ENCODE results near the gene MUL1.
A peak's percentile ranks its signal among the peaks of the same experiment; 100 is the strongest.
"Not testable (repeated sequence)": the region's sequence is repeated elsewhere in the genome, so short reads cannot be mapped to it uniquely, and the experiment has no call there.

MUL1 gene

DNA sequence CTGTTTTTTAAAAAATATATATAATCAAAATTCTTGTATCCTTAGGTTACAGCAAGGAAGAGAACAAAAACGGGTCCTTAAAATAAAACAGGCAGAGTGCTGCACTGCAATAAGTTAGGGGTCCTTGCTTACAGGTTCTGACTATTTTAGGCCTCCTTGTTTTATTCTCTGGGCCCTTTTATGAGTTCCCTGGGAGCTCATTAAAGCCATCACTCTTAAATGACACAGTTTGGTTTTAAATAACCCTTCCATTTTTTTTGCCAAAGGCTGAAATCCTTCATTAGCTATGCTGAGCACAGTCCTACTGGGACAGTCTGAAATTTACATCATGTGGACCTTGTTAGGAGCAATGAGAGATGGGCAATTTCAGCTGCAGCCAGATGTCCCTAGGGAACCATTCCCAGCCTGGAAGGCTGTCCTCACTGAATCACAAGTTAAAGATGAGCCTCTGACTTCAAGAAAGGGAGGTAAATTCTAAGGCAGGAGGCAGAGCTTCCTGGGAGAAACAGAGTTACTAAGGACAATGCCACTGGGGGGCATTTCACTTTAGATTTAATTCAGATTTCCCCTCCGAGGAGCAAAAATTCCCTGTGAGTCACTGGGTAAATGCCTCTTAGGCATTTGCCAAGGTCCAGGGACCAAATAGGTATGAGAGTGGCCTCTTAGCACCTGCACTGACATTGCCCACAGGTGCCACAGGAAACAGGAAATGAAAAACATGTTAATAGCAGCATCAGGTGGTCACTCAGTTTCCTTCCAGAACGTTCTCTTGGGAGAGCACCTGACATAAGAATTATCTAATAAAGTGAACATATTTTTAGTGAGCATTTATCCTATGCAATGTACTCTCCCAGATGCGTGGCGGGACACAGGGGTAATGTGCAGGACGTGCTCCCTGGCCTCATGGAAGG lies 3.8 kb upstream of the MUL1 start:
- no peak for DNase-seq (ENCODE audit: low read depth)

DNA sequence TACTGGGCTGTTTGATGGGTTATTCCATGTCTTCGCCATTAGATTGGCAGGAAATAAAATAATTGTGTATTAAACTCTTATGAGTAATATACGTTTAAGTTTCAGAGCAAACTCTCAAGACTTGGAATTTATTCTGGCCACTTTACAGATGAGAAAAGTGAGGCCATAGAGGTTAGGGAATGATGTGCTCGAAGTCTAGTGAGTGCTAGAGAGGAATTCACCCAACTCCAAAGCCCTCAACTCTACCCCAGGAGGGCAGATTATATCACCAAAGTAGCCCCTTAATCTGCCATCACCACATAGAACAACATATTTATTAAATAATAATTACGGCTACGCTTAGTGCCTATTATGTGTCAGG lies 440 bp upstream of the MUL1 start:
- no peak for DNase-seq (ENCODE audit: low read depth)

DNA sequence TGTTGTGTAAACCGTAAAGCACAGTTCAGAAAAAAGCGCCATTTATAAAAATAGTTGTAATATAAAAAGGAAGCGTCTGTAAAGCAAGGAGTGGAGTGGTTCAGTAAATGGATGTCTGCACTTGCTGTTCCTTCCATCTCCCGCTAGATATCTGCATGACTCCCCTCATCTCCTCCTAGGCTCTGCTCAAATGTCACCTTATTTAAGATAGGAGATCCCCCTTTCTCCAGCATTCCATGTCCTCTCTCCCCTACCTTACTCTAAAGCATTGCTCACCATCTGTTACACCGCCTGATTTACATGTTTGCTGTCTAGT lies 745 bp downstream of the MUL1 start:
- DNase-seq (ENCODE audit: low read depth) = no peak

DNA sequence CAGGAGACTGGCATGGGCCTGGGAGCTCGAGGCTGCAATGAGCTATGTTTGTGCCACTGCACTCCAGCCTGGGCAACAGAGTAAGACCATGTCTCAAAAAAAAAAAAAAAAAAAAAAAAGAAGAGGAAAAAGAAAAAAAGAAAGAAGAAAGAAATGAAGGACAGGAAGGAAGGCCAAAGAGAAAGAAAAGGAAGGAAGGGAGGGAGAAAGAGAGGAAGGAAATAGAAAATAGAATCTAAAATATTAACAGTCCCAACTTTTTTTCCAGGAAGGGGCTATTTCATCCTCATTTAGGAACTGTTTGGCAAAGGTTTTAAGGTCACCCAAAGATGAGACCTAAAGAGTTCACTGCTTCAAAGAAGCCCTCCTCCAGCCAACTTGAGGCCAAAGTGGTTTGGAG lies 2.5 kb downstream of the MUL1 start:
- DNase-seq (ENCODE audit: low read depth) = no peak

DNA sequence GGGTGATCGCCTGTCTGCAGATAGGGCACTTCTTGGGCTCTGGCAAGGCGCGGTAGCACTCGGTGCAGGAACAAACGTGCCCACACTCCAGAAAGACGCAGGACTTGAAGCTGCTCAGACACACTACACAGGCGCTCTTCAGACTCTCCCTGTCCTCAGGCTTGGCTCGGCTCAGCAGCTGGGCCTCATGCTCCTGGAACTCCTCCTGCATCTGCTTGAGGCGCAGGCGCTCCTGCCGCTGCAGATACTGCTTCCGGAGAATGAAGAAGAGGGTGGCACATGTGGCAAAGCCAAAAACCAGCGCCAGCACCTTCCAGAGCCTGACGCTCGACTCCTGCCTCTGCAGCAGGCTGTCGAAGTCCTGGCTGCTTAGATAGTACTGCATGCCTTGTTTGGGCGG lies 7.2 kb downstream of the MUL1 start:
- DNase-seq (ENCODE audit: low read depth) = no peak

DNA sequence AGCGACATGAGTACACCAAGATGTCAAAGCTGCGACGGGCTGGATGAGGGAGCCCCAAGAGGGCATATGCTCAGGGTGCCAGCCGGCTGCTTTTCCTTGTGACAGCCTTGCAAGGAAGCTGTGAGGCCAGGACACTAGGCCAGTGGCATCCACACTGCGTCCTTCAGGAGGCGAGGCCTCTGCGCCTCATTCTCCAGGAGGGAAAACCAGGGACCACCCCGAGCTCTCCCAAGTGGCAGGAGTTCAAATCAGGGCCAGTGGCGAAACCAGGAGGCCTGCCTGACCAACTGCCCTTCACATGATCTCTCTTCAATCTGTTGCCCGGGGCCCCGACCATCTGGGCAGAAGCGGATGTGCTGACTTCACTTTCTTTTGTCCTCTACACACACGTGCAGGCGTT lies 8.2 kb downstream of the MUL1 start:
- no peak for DNase-seq (ENCODE audit: low read depth)

DNA sequence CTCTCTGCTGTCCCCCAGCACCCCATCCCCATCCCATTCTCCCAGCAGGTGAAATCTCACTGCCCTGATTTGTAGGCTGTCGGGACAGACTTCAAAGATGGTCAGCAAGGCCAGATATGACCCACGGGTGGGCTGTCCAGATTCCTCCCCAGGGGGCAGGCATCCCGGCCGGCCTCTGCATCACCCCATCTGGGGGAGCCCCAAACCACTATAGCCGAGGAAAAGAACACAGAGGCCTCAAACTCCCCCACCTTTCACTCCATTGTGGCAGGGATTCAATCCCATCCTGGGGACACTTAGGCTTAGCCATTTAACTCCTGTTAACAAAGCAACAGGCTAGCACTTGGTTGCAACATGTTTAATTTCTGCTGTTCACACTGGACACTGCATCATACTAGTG lies 8.8 kb downstream of the MUL1 start:
- DNase-seq (ENCODE audit: low read depth) = no peak

DNA sequence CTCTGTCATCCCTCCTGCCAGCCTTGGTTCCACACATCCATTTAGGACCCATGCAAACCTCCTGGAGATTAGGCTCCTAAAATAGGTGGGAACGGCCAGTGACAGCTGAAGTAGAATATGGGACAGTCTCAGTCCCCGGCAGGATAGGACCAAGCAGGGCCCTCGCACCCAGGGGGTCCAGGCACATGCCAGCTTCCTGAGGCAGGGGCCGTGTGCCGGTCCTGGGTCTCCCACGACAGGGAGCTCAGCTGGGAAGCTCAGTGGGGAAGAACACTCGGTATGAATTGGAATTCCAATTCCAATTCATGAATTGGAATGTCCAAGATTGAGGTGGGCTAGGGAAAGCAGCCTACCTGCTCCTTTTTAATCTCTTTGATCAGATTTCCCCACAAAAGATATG lies 9.8 kb downstream of the MUL1 start:
- no peak for DNase-seq (ENCODE audit: low read depth)

DNA sequence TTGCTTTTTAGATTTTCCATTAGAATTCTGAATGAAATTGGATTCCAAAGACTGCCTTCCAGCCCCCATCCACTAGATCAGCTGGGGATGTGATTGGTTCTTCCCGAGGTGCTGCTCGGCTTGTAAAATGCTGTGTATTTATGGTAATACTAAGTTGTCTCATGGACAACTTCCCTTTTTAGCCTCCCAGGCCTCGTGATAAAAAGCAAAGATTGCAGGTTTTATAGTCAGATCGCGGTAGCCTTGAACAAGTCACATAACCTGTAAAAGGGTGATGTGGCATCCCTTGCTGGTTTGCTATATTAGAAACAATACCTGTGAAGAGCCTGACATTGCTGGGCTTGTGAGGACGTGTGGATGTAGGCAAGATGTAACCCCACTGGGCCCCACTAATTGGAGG lies 10.4 kb downstream of the MUL1 start:
- DNase-seq (ENCODE audit: low read depth) = no peak

DNA sequence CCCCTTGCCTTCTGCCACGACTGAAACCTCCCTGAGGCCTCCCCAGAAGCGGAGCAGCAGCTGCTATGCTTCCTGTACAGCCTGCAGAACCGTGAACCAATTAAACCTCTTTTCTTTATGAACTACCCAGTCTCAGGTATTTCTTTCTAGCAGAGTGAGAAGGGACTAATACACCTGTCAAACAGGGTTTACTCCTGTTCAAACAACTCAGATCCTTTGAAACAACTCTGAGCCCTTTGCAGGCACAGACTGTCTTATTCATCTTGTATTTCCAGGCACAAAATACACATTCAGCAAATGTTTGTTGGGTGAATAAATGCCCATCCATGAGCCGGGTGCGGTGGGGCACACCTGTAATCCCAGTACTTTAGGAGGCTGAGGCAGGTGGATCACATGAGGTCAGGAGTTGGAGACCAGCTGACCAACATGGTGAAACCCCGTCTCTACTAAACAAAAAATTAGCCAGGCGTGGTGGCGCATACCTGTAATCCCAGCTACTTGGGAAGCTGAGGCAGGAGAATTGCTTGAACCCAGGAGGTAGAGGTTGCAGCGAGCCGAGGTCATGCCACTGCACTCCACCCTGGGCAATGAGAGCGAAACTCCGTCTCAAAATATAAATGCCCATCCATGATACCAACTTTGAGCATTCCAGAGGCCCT lies 11.1 kb downstream of the MUL1 start:
- not testable (repeated sequence) for DNase-seq (ENCODE audit: low read depth)

DNA sequence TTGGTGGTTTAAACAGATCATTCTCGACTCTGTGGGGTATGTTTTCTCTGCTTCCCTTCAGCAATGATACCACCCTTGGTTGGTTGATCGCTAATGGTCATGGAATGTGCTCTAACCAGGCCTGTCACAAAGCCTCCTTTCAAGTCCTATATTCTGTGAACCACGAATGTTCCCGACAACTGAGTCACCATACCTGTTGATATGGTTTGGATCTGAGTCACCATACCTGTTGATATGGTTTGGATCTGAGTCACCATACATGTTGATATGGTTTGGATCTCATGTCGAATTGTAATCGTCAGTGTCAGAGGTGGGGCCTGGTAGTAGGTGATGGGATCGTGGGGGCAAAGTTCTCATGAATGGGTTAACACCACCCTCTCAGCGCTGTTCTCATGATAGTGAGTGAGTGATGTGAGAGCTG lies 11.7 kb downstream of the MUL1 start:
- DNase-seq (ENCODE audit: low read depth) = no peak

DNA sequence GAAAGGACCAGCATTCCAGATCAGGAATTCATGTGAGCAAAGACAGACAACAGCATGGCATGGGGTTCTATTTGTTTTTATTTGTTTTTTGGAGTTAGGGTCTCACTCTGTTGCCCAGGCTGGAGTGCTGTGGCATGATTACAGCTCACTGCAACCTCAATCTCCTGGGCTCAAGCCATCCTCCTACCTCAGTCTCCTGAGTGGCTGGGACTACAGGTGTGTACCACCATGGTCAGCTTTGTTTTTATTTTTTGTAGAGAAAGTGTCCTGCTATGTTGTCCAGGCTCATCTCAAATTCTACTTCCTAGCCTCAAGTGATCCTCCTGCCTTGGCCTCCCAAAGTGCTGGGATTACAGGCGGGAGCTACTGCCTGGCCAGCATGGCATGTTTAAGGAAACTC lies 12.3 kb downstream of the MUL1 start:
- DNase-seq (ENCODE audit: low read depth) = no peak

DNA sequence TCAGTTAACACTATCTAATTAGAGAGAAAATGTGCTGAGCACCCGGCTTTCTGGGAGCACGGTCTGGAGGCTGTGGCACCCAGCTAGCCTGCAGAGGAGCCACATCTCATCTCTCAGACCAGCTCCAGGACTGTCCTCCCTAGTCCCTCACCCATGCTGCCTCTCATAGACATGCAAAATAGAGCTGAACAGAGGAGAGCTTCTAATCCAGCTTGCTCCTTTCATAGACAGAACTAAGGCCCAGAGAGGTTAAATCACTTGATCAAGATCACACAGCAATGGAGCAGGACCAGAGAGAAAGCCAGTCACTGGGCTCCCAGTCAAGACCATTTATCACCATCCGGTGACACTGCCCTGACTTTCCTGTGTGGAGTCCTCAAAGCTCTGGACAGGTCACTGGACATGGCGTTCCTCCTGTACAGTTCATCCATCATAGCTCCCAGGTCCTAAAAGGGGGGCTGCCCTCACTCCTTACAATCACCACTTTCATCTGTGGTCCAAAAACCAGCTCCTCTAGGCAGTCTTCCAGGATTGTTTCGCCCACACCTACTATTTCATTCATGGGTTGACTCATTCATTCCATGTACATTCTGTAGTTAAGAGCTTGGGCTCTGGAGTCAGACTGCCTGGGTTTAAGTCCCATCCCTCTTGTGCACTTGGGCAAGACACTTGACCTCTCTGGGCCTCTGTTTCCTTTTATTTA lies 13.2 kb downstream of the MUL1 start:
- no peak for DNase-seq (ENCODE audit: low read depth)

DNA sequence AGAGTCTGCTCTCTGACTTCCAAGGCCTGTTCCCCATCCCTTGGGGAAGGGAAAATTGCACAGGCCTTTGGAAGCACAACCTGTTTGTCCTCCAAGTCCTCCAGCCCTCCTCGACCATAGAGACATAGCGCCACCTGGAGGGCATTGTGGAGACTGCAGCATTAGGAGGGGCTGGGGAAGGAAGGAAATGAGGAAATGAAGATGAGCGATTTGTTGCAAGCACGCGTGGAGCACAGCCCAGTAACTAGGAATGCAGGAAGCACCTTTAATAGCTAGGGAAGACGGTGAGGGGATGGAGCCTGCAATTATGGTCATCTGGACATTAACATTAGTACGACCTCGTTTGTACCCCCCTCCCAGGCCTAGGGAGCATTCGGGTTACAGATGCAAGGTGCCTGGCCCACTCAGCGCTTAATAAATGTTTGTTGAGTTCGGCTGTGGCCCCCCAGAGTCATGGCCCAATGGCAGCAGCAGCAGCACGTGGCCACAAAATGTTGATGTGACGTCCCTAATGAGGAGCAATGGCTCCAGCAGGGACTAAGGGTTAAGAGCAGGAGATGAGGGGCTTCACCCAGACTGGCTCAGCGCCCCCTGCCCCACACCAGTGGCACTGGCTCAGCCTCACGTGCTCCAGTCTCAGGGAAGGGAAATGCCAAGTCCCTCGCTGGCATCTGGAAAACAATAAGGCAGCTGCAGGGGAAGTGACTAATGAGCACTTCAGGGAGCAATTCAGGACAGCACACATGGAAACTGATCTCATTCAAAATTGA lies 13.9 kb downstream of the MUL1 start:
- peak; percentile 72 for DNase-seq (ENCODE audit: low read depth)

DNA sequence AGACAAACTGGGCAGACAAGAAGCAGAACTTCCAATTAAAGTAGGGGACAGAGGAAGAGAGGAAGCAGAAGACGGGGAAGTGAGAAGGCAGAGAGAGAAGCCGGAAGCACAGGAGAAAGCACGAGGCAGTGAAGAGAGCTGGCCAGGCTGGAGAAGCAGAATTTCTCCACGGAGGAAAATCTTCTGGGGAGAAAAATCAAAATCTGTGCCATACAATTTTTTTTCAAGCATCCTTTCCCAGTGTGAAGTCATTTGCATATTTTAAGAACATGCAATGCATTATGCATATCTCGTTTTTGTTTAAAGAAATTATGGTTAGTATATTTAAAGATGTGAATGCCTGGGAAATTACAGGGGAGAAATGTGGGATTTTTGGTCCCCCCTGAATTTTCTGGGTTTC lies 14.6 kb downstream of the MUL1 start:
- DNase-seq (ENCODE audit: low read depth) = no peak

DNA sequence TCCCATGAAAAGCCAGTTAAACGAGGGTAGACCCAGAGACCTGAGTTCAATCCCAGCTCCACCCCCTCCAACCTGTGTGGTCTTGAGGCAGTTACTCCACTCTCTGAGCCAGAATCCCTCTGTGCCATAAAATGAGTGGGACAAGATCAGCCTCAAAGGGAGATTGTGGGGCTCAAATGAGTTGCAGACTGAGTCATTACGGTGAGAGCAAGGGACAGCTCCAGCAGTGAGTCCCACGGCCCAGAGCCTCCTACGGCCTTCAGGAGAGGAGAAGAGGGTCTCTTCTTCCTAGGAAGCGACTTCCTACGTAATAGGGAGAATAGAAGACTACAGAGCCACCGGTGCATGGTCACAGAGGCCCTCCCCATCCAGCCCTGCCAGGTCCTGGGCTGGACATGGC lies 15.2 kb downstream of the MUL1 start:
- DNase-seq (ENCODE audit: low read depth) = no peak

DNA sequence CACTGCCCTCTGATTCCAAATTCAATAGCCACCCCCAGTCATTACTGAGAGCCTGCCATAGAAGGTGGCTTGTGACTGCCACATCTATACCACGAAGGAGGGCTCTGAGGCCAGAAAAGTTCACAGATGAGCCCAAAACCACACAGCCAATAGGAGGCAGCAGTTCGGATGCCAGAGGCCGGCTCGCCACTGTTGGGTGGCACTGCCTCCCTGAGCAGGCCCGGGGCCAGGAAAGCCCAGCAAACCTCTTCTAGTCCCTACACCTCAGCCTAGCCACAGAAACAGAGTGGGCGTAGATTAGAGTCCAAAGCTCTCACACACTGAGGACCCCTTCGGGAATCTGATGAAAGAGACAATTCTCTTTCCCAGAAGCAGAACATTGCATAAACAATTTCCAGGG lies 16.1 kb downstream of the MUL1 start:
- DNase-seq (ENCODE audit: low read depth) = no peak

DNA sequence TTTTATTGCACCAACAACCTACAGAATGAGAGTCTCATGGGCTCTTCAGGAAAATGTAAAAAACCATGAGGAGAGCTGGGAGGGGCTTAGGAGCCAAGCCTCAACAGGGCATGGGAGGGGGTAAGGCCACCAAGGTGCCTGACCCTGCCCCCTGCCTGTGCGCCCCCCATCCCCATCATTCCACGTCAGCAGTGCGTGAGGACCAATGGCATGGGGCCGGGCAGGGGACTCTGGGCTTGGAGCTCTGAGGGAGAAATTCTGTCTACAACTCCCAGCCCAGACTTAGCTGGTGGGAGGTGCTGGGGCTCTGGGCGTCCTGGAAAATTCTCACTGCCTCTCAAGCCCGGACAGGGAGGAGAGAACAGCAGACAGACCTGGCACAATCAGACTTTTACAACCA lies 16.8 kb downstream of the MUL1 start:
- no peak for DNase-seq (ENCODE audit: low read depth)

DNA sequence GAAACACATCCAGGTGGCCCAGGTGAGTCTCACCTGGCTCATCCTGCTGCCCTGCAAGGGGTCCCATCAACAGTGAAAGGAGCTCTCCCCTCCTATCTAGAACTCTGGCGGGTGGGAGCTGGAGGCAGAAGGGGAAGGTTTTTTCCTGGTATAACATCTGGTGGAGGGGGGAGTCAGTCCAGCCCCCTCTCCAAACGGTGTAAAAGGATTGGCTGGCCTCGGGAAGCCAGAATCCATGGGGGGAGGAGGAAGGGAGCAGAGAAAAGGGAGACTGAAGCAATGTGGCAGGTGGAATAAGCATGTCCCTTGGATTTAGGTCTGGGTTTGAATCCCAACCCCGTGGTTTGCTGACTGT lies 20.7 kb downstream of the MUL1 start:
- no peak for DNase-seq (ENCODE audit: low read depth)

DNA sequence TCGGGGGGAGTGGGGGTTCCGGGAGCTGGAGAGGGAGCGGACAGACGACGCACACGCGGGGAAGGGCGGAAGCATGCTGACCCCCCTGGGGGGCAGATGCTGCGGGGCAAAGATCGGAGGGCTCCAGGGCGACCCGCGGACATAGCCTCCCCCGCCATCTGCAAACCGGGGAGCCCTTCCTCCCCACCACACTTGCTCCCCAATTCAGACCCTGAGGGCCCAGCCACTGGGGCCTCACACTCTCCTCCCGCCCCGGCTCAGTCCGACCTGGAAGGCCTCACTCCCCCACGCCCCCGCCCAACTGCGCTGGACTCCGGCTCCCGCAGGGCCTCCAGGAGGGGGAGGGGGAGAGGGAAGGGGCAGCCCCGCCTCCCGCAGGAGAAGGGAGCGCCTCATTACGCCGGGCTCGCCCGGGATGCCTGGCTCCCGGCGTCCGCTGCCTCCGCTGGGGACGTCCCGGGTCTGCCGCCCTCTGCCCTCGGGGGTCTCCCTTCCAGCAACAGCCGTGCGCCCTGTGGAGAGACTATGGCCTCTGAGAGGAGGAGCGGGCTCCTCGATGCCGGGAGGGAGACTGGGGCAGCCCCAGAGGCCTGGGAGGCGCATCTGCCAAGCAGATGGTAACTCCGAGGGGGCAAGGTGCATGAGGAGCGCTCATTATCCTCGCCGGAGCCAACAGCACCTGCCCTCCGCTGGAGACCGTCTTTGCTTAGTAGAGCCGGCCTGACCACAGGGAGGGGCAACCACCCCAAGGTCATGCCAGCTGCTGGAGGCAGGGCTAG lies 21.3 kb downstream of the MUL1 start:
- DNase-seq (ENCODE audit: low read depth) = no peak

DNA sequence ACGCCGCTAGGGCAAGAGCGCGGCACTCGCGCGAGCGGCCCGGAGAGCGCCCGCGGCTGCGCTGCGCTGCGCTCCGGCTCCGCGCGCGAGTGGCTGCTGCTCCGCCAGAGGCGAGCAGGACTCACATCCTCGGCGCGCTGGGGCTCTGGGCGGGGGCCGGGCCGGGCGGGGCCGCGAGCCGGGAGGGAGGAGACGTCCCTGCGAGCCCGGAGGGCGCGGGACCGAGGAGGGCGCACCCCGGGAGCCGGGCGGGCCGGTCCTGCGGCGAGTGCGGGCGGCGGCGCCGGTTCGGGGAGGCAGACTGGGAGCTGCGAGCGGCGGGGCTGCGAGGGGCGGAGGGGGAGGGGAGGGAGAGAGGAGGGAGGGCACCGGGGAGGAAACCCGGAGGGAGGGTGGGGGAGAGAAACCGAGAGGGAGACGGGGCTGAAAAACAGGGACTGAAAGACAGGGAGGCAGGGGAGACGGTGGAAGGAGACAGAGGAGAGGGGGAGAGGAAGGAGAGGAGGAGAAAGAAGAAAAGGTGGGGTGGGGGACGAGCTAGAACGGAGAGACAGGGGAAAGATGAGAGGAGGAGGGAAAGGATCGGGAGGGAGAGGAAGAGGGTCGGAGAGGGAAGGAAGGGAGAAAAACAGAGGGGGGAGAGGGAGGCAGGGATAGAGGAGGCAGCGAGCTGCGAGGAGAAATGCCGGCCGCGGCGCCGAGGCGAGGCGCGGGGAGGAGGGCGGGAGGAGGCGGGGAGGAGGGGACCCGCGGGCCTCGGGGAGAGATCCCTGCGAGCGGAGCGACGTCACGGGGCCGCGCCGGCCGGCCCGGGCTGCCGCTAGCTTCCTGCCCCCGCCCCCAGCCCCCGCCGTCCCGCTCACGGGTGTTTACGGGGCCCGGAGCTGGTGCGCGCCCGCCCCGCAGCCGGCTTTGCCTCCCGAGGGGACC lies 22.2 kb downstream of the MUL1 start, which contains the start of gene CAMK2N1:
TSS of gene CAMK2N1 (minus strand) at position 684 of the 930 bp plus-strand sequence. CDS start 831 bp downstream, outside the sequence.
- no peak for DNase-seq (ENCODE audit: low read depth)

All from stimulated activated CD8-positive, alpha-beta memory T cell treated with anti-CD3 and anti-CD28 coated beads, Interleukin-7, amount 100 ng/mL, for 24 hours (primary cell).